ENCODE results near the gene CYP11A1. TPM values are rescaled to one million over a fixed set of nuclear protein-coding genes. Genes with fewer than 3 reads are reported as not detected.

The CYP11A1 gene
- polyA plus RNA-seq, 2 of the 4 experiments (the other 2 are of a cell fraction): 0.06 TPM; not detected in 1

DNA sequence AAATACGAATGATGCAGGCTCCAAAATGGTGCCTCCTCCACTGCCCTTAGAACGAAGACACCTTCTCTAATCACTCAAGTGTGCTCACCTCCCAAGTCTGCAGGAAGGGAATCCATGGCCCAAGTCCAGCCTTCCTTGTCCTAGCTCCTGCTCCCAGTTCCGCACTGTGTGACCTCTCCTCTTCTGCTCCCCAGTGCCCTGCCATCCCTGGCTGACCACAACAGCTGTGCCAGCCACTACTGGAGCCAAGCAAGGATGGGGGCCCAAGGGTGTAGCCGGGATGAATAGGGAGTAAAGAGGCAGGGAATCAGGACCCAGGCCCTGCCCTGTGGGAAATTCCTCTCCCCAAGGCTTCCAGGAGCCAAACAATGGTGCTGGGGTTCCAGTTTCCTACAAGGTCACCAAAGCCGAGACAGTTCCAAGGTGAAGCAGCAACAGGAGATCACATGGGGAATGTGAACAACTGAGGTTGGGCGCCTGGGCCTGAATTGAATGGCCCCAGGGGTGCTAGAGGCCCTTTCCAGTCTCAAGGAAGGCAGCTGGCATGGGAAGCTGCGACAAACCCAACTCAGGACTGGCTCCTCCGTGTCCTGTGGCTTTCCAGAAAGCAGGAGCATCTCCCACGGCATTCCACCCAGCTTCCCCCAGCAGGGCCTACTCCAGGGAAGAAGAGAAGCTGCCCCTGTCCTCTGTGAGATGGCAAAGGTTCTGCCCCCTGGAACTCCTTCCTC, 46.1 kb upstream of the CYP11A1 start:
- POLR2A ChIA-PET: no interaction called here
- H3K4me3 ChIP-seq: no peak overlapping the region
- ATAC-seq (no peak), FAIRE-seq (no peak), DNase-seq (ENCODE audit: low read depth in 1 of 2, low spot score in 1 of 2) (no peak)
- 68% methylated on average over 7 of the region's 9 CpGs for WGBS (ENCODE audit: missing lambda C conversion rate)
- H3K27ac ChIP-seq: no peak overlapping the region
- no peaks in the 10 kb centered on the region for H3K4me1 ChIP-seq
- no peak overlapping the region for H3K4me2 ChIP-seq
- TF ChIP-seq MAFK (IDR thresholded peaks at IDR 0.05; ENCODE audit: partially characterized antibody): no peak
- TF ChIP-seq FOSB (CRISPR knock-in tag; IDR thresholded peaks at IDR 0.05): no peak
- no peak for TF ChIP-seq CHD2 (IDR thresholded peaks at IDR 0.05; ENCODE audit: low read length, partially characterized antibody)
- TF ChIP-seq EHMT2 (IDR thresholded peaks at IDR 0.05; ENCODE audit: low read depth): no peak
- TF ChIP-seq REST (IDR thresholded peaks at IDR 0.05): no peak
- TF ChIP-seq CHD4 (IDR thresholded peaks at IDR 0.05; ENCODE audit: borderline replicate concordance): no peak
- TF ChIP-seq HOXB5 (CRISPR knock-in tag; IDR thresholded peaks at IDR 0.05): no peak
- TF ChIP-seq HEYL (CRISPR knock-in tag; IDR thresholded peaks at IDR 0.05): no peak
- TF ChIP-seq ZSCAN20 (CRISPR knock-in tag; IDR thresholded peaks at IDR 0.05): no peak
- TF ChIP-seq CBX8 (IDR thresholded peaks at IDR 0.05): no peak
- no peak for TF ChIP-seq SREBF2 (IDR thresholded peaks at IDR 0.05)
- TF ChIP-seq JUN (IDR thresholded peaks at IDR 0.05): no peak
- no peak for TF ChIP-seq ESRRA (IDR thresholded peaks at IDR 0.05; ENCODE audit: borderline replicate concordance, low read length)
- TF ChIP-seq RAD21 (conservative IDR thresholded peaks at IDR 0.05 in 1 of 2, IDR thresholded peaks at IDR 0.05 in 1 of 2): no peak
- no peak for TF ChIP-seq TFCP2L1 (CRISPR knock-in tag; IDR thresholded peaks at IDR 0.05)
- TF ChIP-seq, protein P1, sequence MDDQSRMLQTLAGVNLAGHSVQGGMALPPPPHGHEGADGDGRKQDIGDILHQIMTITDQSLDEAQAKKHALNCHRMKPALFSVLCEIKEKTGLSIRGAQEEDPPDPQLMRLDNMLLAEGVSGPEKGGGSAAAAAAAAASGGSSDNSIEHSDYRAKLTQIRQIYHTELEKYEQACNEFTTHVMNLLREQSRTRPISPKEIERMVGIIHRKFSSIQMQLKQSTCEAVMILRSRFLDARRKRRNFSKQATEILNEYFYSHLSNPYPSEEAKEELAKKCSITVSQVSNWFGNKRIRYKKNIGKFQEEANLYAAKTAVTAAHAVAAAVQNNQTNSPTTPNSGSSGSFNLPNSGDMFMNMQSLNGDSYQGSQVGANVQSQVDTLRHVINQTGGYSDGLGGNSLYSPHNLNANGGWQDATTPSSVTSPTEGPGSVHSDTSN (IDR thresholded peaks at IDR 0.05): no peak
- no peak for TF ChIP-seq SMC3 (IDR thresholded peaks at IDR 0.05)
- H3K9me3 ChIP-seq: no peaks in the 10 kb centered on the region
- CTCF ChIA-PET: no interaction called here

GRCh38 chr15:74412159-74412558, 44.7 kb upstream of the CYP11A1 start:
- no peak overlapping the region for H3K27ac ChIP-seq
- DNase-seq (ENCODE audit: low read depth in 1 of 2, low spot score in 1 of 2) (no peak), FAIRE-seq (no peak), ATAC-seq (no peak)
- ChIA-PET CTCF (interaction anchor here (0.7 to 2.0 kb wide), 2 partner anchors 16 to 359 kb away, joined by 3 to 4 read pairs; no protein-coding TSS in a partner anchor), POLR2A (no interaction called here)
- H3K4me1 ChIP-seq: peaks cover 5% of the 10 kb centered on the region; the same call in 1 of the 3 replicates
- H3K4me2 ChIP-seq: no peak overlapping the region
- H3K4me3 ChIP-seq: no peak overlapping the region
- TF ChIP-seq KDM1A (IDR thresholded peaks at IDR 0.05; ENCODE audit: low read depth): no peak
- TF ChIP-seq GATA3 (IDR thresholded peaks at IDR 0.05; ENCODE audit: borderline replicate concordance): no peak
- TF ChIP-seq, protein P2, sequence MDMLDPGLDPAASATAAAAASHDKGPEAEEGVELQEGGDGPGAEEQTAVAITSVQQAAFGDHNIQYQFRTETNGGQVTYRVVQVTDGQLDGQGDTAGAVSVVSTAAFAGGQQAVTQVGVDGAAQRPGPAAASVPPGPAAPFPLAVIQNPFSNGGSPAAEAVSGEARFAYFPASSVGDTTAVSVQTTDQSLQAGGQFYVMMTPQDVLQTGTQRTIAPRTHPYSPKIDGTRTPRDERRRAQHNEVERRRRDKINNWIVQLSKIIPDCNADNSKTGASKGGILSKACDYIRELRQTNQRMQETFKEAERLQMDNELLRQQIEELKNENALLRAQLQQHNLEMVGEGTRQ (IDR thresholded peaks at IDR 0.05): no peak
- no peak for TF ChIP-seq NFE2L2 (conservative IDR thresholded peaks at IDR 0.05; ENCODE audit: low read length)
- TF ChIP-seq HDAC2 (IDR thresholded peaks at IDR 0.05): no peak
- TF ChIP-seq PHF8 (IDR thresholded peaks at IDR 0.05; ENCODE audit: borderline replicate concordance, low read depth): no peak
- no peak for TF ChIP-seq HOXA7 (CRISPR knock-in tag; IDR thresholded peaks at IDR 0.05)
- TF ChIP-seq FOXS1 (CRISPR knock-in tag; IDR thresholded peaks at IDR 0.05): no peak
- no peak for TF ChIP-seq HEYL (CRISPR knock-in tag; IDR thresholded peaks at IDR 0.05)
- TF ChIP-seq, protein P3, sequence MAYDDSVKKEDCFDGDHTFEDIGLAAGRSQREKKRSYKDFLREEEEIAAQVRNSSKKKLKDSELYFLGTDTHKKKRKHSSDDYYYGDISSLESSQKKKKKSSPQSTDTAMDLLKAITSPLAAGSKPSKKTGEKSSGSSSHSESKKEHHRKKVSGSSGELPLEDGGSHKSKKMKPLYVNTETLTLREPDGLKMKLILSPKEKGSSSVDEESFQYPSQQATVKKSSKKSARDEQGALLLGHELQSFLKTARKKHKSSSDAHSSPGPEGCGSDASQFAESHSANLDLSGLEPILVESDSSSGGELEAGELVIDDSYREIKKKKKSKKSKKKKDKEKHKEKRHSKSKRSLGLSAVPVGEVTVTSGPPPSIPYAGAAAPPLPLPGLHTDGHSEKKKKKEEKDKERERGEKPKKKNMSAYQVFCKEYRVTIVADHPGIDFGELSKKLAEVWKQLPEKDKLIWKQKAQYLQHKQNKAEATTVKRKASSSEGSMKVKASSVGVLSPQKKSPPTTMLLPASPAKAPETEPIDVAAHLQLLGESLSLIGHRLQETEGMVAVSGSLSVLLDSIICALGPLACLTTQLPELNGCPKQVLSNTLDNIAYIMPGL (CRISPR knock-in tag; IDR thresholded peaks at IDR 0.05; ENCODE audit: borderline replicate concordance): no peak
- no peak for TF ChIP-seq RARB (CRISPR knock-in tag; IDR thresholded peaks at IDR 0.05)
- TF ChIP-seq SREBF2 (IDR thresholded peaks at IDR 0.05): no peak
- WGBS (ENCODE audit: missing lambda C conversion rate): 60% methylated on average over 6 of the region's 6 CpGs
- H3K9me3 ChIP-seq: no peaks in the 10 kb centered on the region
